IPS DF 6.9 (cell line): ENCODE results near the gene RAP1GAP2.
"Not testable (repeated sequence)": the region's sequence is repeated elsewhere in the genome, so short reads cannot be mapped to it uniquely, and the experiment has no call there.

Experiments
- DNase-seq: peaks from one replicate; pipeline ENCODE4 v3.0.0-alpha.2; 2013; ENCODE audit warnings: low read depth, low spot score
- H3K27ac ChIP-seq: one replicate; pipeline ENCODE4 v1.5.1; 2013; ENCODE audit warnings: low read length, control low read depth
- H3K27me3 ChIP-seq: 2 replicates; pipeline ENCODE4 v1.6.1; 2013; ENCODE audit warnings: mild to moderate bottlenecking, low read length; ENCODE audit not compliant: control insufficient read depth, insufficient read depth
- H3K36me3 ChIP-seq: 2 replicates; pipeline ENCODE4 v1.6.1; 2013; ENCODE audit warnings: low read length; ENCODE audit not compliant: control insufficient read depth, insufficient read depth
- H3K4me1 ChIP-seq: 2 replicates; pipeline ENCODE4 v1.6.1; 2013; ENCODE audit warnings: low read length; ENCODE audit not compliant: control insufficient read depth, insufficient read depth
- H3K4me3 ChIP-seq: 2 replicates; pipeline ENCODE4 v1.5.1; 2013; ENCODE audit warnings: mild to moderate bottlenecking, low read length
- H3K9me3 ChIP-seq: 2 replicates; pipeline ENCODE4 v1.6.1; 2013; ENCODE audit warnings: low read length, inconsistent platforms; ENCODE audit not compliant: control insufficient read depth, insufficient read depth
- WGBS: extraction: QIAGEN DNeasy Blood & Tissue Kit; methylation state at CpG from one replicate; pipeline ENCODE4 v1.1.7; 2013; ENCODE audit warnings: mixed read lengths, missing lambda C conversion rate; ENCODE audit not compliant: insufficient read length, insufficient coverage; 5-methylcytosine and 5-hydroxymethylcytosine counted together

Gene RAP1GAP2

DNA sequence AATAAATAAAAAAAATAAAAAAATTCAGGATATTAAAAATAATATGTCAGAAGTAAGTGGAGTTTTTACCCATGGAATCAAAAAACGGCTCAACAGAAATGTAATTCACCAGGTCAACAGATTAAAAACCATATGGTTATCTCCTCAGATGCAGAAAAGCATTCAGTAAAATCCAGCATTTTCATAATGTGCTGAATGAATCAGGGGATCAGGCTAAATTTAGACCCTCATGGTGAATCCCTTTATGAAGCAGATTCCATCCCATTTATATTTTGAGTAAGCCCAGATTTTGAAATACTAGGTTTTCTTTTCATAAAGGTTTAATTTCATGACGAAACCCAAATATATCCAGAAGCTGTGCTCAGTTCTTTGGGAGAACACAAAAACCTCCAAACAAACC is 182.8 kb downstream of the RAP1GAP2 start:
- no peak for DNase-seq
- Histone ChIP-seq H3K9me3 (no peaks in the 10 kb centered on the region), H3K27ac (no peak overlapping the region), H3K27me3 (no peaks in the 10 kb centered on the region), H3K4me1 (no peaks in the 10 kb centered on the region), H3K36me3 (peaks cover 26% of the 10 kb centered on the region), H3K4me3 (no peak overlapping the region)
- WGBS: no CpG with 5 or more reads among the region's 2 CpGs

DNA sequence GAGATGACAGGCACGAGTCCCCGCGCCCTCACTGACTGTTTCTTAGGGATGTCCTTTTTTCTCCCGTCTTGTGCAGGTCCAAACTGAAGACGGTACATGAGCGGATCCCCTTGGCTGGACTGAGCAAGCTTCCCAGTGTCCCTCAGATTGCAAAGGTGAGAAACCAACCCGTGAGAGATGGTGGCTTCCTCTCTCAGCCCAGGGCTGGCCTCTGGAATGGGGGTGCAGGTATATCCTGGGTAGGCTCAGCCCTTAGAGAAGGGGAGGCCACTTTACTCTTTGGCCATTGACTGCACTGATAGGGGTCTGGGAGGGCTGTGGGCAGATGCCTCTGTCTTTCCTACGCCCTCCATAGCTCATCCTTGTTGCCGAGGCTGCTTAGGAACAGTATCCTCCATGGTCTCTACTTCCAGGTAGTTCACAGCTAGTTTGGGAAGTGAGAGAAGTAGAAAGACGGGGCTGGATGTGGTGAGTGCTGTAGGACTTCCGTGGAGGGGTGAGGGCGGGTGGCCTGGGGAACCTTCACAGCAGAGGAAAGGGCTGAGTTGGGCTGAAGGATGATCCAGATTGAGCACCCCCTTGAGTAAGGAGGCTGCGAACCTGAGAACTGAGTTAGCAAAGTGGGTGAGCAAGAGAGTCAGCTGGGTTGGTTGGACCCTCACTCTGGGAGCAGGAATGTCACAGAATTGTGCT is 184.1 kb downstream of the RAP1GAP2 start:
- Histone ChIP-seq H3K27ac (no peak overlapping the region), H3K9me3 (no peaks in the 10 kb centered on the region), H3K27me3 (no peaks in the 10 kb centered on the region), H3K36me3 (peaks cover 28% of the 10 kb centered on the region), H3K4me3 (no peak overlapping the region), H3K4me1 (no peaks in the 10 kb centered on the region)
- DNase-seq: no peak
- no CpG with 5 or more reads among the region's 13 CpGs for WGBS

GRCh38 chr17:2980904-2981246 is 184.6 kb downstream of the RAP1GAP2 start:
- H3K36me3 ChIP-seq: peaks cover 28% of the 10 kb centered on the region
- H3K27me3 ChIP-seq: no peaks in the 10 kb centered on the region
- DNase-seq: no peak
- H3K9me3 ChIP-seq: no peaks in the 10 kb centered on the region
- H3K4me1 ChIP-seq: no peaks in the 10 kb centered on the region
- no peak overlapping the region for H3K4me3 ChIP-seq
- WGBS: no CpG with 5 or more reads among the region's 8 CpGs
- H3K27ac ChIP-seq: no peak overlapping the region

- DNase-seq: no peak
- WGBS: no CpG with 5 or more reads among the region's 6 CpGs
- H3K27me3 ChIP-seq: no peaks in the 10 kb centered on the region
- H3K9me3 ChIP-seq: no peaks in the 10 kb centered on the region
- no peak overlapping the region for H3K27ac ChIP-seq
- peaks cover 28% of the 10 kb centered on the region for H3K36me3 ChIP-seq
- no peaks in the 10 kb centered on the region for H3K4me1 ChIP-seq
- no peak overlapping the region for H3K4me3 ChIP-seq
These were observed 185.1 kb downstream of the RAP1GAP2 start for GRCh38 chr17:2981325-2981724.

GRCh38 chr17:2982854-2983253 is 186.6 kb downstream of the RAP1GAP2 start:
- WGBS: no CpG with 5 or more reads among the region's 18 CpGs
- Histone ChIP-seq H3K27ac (no peak overlapping the region), H3K27me3 (no peaks in the 10 kb centered on the region), H3K9me3 (no peaks in the 10 kb centered on the region), H3K4me3 (no peak overlapping the region), H3K36me3 (peaks cover 28% of the 10 kb centered on the region), H3K4me1 (no peaks in the 10 kb centered on the region)
- no peak for DNase-seq

DNA sequence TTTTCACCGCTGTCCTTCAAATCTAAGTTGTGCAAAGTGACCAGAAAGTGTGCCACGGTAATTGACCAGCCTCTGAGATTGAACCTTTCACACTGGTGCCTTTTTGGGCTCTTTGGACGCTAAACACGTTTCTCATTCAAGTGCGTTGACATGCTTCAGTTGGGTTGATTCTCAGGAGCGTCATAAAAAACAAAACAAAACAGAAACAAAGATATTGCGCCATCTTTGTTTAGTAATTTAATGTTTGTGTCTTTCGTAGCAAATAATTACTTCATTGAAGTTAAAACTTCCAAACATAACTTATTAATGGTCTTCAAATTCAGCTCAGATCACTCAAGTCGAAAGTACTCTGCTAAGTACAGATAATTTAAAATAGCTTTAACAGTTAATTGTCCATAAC is 187.0 kb downstream of the RAP1GAP2 start:
- H3K27ac ChIP-seq: no peak overlapping the region
- H3K27me3 ChIP-seq: no peaks in the 10 kb centered on the region
- H3K4me3 ChIP-seq: no peak overlapping the region
- WGBS: no CpG with 5 or more reads among the region's 9 CpGs
- no peaks in the 10 kb centered on the region for H3K9me3 ChIP-seq
- no peak for DNase-seq
- H3K4me1 ChIP-seq: no peaks in the 10 kb centered on the region
- H3K36me3 ChIP-seq: peaks cover 28% of the 10 kb centered on the region

DNA sequence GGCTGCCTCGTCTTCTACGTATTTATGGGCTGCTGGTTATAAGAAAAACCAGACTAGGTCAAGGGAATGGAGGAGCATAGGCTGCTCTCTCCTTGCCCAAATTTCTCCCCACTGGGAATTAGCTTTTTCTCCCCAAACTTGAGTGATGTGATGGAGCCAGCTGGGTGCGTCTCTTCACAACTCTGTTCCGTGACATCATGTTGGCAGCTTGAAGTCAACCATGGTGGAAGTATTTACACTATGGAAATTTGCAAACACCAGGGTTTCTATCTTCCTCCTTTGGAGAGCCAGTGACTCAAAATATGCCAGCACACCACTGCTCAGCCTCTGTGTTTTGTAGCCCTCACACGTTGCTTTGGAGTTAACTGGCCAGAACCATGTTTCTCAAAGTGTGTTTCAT is 189.1 kb downstream of the RAP1GAP2 start:
- WGBS: no CpG with 5 or more reads among the region's 5 CpGs
- Histone ChIP-seq H3K4me3 (no peak overlapping the region), H3K27me3 (no peaks in the 10 kb centered on the region), H3K27ac (no peak overlapping the region), H3K36me3 (peaks cover 27% of the 10 kb centered on the region), H3K9me3 (no peaks in the 10 kb centered on the region), H3K4me1 (no peaks in the 10 kb centered on the region)
- DNase-seq: no peak

DNA sequence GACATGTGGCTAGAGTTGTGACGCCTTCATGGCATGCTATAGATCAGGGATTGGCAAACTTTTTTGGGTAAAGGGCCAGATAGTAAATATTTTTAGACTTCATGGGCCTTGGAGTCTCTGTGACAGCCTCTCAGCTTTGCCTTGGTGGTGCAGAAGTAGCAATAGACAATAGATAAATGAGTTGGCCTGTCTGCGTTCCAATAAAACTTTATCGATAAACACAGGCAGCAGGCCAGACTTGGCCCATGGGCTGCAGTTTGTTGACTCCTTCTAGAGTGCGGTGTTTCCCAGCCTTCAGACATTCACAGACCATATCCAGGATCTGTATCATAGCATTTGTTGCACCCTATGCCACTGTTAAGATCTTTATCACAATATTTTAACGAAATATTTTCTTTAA is 190.7 kb downstream of the RAP1GAP2 start:
- no CpG with 5 or more reads among the region's 5 CpGs for WGBS
- Histone ChIP-seq H3K4me1 (no peaks in the 10 kb centered on the region), H3K36me3 (peaks cover 13% of the 10 kb centered on the region), H3K27ac (no peak overlapping the region), H3K9me3 (no peaks in the 10 kb centered on the region), H3K27me3 (no peaks in the 10 kb centered on the region), H3K4me3 (no peak overlapping the region)
- no peak for DNase-seq

GRCh38 chr17:2989396-2989795 is 193.2 kb downstream of the RAP1GAP2 start:
- not testable (repeated sequence) for H3K36me3 ChIP-seq, H3K4me1 ChIP-seq, H3K27ac ChIP-seq, H3K27me3 ChIP-seq, DNase-seq, H3K9me3 ChIP-seq, H3K4me3 ChIP-seq
- WGBS: no CpG with 5 or more reads among the region's 11 CpGs

DNA sequence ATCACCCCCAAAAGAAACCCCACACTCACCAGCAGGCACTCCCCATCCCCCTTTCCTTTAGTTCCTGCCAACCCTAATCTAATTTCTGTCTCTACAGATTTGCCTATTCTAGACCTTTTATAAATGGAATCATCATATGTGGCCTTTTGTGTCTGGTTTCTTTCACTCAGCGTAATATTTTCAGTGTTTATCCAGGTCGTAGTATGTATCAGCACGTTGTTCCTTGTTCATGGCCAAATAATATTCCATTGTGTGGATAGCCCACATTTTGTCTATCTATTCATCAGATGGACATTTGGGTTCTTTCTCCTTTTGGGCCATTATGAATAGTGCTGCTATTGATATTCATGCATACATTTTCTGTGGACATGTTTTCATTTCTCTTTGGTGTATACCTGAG is 193.6 kb downstream of the RAP1GAP2 start:
- Histone ChIP-seq H3K4me1 (no peaks in the 10 kb centered on the region), H3K36me3 (peaks cover 7% of the 10 kb centered on the region; the same call in 1 of the 2 replicates), H3K27ac (no peak overlapping the region), H3K9me3 (no peaks in the 10 kb centered on the region), H3K4me3 (no peak overlapping the region), H3K27me3 (no peaks in the 10 kb centered on the region)
- DNase-seq: no peak
- no CpG with 5 or more reads among the region's 3 CpGs for WGBS

DNA sequence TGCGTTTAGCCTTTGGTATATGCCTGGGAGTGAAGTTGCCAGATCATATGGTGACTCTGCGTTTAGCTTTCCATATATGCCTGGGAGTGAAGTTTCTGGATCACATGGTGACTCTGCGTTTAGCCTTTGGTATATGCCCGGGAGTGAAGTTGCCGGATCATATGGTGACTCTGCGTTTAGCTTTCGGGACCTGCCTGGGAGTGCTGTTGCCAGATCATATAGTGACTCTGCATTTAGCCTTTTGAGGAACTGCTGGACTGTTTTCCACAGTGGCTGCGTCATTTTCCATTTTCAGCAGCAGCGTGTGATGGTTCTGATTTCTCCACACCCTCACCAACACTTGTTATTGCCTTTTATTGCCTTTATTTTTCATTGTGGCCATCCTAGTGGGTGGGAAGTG is 194.2 kb downstream of the RAP1GAP2 start:
- H3K36me3 ChIP-seq: peaks cover 6% of the 10 kb centered on the region; the same call in 1 of the 2 replicates
- H3K4me3 ChIP-seq: no peak overlapping the region
- no peaks in the 10 kb centered on the region for H3K4me1 ChIP-seq
- no CpG with 5 or more reads among the region's 9 CpGs for WGBS
- no peaks in the 10 kb centered on the region for H3K9me3 ChIP-seq
- no peak overlapping the region for H3K27ac ChIP-seq
- DNase-seq: no peak
- H3K27me3 ChIP-seq: no peaks in the 10 kb centered on the region
